GM18502 (cell line): ENCODE results near the gene UBASH3B.
A peak's percentile ranks its signal among the peaks of the same experiment; 100 is the strongest.

Source experiments
- ATAC-seq: cut with Tn5 transposase; IDR thresholded peaks from one replicate; pipeline ENCODE4 v1.9.1; 2021; ENCODE audit warnings: mild to moderate bottlenecking; ENCODE audit not compliant: unreplicated experiment, poor library complexity

The UBASH3B gene

DNA sequence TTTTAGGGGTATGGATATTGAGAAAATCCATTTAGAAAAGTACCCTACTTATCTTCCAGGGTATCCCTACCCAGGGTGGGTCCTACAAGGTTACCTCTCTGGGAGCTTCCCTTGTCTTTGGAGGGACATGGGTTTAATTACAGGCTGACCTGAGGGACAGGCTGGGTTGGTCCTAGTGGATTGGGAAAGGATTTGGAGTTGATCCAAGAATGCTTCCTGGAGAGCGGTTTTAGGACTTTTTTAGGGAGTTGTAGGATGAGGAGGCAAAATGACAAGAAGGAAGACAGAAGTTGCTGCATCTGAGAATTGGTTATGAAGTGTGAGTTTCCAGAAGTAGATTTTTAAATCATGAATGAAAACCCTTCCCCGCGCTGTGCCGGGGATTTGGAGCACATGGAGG is 121.0 kb downstream of the UBASH3B start:
- no peak for ATAC-seq

DNA sequence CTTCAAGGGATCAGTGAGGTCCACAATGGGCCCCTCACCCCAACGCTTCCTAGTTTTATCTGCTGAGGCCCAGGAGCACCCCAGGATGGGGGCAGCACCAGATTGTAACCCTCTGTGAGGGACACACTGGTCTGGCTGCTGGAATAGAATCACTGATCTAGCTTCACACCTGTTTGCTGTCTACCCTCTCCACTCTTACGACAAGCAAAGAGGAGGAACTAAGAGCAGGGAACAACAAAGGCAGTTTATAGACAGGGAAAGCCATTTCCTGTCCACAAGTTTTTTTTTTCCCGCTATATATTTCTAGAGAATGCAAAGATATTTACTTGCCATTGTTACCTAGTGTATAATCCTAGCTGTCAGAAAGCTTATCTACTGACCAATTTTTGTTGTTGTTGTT is 121.8 kb downstream of the UBASH3B start:
- ATAC-seq = no peak

DNA sequence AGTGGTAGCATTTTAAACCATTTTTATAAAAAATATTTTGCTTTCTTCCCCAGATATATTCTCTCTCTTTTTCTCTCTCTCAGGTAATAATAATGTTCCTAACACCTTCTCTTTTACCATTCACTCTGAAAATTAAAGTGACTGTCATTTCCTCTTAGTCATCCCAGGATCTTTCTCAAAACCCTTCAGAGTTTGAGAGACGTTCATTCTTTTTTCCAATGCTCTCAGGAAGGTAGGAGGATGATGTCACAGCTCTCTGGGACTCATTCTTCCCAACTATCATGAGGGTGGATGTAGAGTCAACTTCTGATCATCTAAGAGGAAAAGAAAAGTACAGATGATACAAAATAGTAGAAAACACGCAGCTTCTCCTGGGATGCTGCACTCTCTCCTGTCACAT is 122.6 kb downstream of the UBASH3B start:
- ATAC-seq = no peak

DNA sequence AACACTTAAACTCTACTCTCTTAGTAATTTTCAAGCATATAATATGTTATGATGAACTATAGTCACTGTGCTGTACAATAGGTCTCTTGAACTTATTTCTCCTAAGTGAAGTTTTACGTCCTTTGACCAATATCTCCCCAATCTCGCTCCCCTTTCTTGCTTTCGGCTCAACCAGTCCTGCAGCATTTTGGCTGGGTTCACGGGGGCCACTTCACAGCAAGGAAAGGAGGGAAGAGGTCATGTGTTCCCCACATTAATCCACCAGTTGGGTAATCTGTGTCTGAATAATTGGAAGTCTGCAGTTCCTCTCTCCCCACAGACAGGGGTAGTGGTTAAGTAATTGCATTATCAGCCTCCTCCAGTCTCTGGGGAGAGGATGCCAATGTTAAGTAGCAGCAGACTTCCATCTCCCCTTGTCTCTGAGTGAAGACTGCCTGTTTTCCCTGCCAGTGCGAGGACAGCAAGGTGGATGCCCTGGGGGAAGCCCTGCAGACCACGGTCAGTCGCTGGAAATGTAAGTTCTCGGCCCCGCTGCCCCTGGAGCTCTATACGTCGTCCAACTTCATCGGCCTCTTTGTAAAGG is 123.6 kb downstream of the UBASH3B start:
- ATAC-seq = no peak

DNA sequence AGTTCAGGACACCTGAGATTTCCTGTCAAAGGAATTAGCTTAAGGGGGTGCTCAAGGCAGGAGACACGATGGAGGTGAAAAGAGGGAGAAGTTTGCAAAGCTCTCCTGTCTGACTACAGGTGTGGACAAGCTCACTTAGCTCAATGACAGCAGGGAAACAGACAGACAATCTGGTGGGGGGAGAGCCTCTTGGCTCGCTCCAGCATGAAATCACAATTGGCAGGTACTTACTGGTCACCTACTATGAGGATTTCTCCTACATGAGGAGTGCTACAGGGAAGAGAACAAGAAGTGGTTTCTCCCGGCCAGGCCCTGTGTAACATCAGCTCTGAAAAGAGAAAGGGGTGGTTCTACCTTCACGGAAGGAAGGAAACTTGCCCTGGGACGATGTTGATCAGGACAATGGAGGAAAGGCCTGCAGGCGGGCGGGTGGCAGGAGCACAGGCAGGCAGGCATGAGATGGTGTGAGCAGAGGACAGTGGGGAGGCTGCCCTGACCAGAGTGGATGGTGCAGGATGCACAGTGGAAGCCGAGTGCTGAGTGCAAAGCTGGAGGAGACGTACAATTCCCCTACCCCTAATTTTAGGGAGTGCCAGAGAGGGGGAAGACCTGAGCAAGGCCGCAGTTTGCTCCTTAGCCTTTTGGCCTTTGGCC is 124.9 kb downstream of the UBASH3B start:
- no peak for ATAC-seq

DNA sequence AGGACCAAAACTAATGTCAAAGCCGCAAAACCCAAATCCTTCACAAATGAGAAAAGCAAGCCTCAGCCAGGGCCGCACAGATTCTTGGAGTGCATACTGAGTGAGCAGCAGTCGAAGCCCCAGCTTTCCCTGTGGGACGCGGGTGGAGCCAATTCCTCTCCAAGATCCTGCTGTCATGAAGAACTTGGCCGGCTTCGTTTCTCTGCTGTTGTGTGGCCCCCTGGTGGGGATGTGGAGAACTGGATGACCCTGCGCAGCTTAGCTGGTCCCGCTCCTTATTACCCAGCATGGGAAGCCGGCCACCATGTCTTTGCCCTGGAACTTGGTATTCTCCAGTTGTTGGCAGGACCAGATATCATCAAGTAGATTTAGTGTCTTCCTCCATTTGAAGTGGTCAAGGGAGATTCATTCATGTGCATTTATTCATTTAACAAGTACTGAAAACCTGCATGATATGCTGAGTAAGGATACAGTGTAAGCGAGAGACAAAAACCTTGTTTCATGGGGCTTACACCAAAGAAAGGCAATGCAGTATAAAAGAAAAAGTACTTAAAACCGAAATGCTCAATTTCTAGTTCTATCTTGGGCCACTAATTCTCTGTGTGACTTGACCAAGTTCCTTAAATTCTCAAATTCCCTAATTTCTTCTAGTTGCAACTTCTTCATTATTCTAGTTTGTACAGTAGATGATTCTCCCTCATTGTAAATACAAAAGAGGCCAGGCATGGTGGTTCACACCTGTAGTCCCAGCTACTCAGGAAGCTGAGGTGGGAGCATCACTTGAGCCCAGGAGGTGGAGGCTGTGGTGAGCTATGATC is 126.1 kb downstream of the UBASH3B start:
- ATAC-seq = peak; percentile 69

DNA sequence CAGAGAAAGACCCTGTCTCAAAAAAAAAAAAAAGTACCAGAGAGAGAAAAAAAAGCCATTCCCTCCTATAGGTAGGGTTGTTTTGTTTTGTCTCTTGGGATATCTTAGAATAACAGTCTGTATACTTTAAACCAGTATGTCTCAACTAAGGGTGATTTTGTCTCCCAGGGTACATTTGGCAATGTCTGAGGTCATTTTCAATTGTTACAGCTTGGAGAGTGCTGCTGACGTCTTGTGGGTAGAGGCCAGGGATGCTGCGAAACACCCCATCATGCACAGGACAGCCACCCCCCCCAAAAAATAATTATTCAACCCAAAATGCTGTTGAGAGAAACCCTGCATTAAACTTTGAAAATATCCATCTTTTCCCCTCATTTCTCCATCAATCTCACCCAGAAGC is 126.7 kb downstream of the UBASH3B start:
- no peak for ATAC-seq

DNA sequence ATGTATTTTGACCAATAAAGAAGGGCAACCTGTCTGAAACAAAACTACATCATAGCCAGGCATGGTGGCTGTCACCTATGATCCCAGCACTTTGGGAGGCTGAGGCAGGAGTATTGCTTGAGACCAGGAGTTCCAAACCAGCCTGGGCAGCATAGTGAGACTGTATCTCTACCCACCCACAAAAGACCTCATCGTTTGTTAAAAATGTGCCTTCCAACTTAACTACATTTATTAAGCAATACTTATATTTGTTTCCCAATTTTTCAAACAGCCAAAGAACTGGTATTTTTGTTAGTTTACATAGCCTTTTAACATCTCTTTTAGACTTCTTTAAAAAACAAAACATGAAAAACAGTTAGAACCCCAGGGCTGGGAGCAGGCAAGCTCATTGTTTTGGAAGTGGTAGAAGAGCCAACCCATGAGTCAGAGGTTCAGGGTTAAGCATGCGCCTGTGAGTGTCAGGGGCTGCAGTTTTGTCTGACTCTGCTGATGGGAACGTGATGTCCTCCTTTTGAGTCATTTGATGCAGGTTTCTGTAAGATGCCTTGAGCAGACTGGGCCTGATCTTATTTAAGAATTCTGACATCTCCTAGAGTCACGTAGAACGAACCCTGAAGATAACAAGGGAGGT is 128.9 kb downstream of the UBASH3B start:
- no peak for ATAC-seq

DNA sequence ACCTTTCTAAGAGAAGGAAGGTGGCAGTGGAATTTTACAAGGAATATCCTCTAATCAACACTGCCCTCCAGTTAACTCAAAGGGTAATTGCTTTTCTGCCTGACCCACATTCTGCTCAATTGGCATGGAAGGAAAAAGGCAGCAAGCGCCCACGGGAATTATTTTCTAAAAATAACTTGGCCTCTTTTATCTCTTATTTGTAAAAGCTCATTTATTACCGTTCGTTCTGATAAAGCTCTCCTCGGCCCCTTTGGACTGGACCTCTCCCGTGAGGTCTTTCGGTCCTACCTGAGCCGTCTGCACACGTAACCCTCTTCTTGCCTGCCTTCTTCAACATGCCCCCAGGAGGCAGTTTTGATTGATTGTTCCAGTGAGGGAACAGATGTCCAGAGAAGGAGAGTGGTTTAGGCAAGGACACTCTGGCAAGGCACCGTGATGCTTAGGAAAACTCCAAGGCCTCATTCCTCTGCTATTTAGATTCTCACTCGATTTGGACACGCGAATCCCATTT is 129.6 kb downstream of the UBASH3B start:
- ATAC-seq = no peak

DNA sequence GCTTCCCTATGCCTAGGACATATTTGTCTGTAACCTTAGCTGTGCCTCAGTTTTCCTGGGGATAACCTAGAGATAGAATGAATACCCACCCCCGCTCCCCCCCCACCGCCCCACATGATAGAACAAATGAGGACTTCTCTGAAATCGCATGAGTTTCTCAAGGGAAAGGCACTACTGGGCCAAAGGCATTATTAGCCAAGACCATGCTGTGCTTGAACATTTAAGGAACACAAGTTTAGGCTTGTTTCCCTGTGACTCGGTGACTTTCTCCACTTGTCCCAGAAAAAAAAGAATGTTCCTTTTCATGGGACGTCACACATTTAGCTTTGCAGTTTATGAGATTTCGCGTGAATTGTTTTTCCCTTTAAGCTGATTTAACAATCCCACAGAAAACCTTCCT is 131.4 kb downstream of the UBASH3B start:
- ATAC-seq = no peak

DNA sequence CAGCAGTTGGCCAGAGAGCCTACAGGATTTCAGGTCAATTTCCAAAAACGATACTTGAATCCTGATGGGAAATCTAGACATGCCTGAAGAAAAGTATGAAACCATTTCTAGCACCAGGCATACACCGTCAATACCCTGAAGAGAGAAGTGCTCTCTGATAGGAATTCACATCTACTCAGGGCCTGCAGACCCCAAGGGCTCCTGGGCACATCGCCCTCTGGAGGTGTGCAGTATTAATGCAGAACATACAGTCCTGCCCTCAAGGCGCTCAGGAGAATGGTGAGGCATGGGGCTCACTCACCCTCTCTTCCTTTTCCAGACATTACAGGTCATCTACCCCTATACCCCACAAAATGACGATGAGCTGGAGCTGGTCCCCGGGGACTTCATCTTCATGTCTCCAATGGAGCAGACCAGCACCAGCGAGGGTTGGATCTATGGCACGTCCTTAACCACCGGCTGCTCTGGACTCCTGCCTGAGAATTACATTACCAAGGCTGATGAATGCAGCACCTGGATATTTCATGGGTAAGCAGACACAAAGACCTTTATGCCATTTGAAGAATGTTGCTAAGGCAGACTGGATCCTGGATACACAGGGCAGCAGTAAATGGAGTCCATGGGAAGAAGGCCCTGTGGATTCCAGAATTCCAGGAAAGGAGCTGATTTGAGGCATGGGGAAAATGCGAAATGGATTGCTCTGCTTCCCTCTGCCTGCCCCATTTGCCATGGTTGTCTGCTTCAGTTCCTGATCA is 133.4 kb downstream of the UBASH3B start:
- ATAC-seq = no peak

DNA sequence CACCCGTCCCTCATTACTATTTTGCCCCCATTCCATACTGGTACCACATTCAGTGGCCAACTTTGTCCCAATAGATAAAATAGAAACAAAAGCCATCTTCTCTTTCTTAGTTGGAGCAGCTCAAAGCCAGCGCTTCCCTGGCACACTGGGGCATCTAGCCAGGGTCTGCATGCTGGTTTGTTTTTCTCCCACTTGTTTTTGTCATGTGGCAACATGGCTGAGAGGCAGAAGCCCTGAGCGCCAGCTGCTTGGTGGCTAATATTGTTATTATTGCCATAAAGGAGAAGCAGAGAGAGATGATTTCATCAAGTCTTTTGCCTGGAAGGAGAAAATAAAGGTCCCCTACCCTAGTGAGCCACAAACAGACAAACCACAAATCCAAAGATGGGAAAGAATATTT is 134.4 kb downstream of the UBASH3B start:
- ATAC-seq = no peak

DNA sequence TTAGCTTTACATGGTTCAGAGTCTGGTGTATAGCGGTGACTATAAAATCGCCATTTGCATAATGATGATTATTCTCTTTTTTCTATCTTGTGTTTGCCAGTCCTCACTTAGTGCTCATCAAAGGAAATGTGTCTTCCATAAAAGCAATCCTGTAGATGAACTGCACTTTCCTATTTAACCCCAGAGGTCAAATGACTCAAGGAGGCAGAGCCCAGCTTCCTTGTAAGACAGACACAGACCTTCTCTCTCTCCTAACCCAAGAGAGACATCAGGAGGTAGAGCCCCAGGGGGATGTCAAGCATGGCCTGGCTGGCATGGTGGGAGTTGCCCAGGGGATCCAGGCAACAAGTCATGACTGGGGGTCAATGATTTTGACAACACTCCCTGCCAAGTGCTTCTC is 135.9 kb downstream of the UBASH3B start:
- ATAC-seq = no peak

DNA sequence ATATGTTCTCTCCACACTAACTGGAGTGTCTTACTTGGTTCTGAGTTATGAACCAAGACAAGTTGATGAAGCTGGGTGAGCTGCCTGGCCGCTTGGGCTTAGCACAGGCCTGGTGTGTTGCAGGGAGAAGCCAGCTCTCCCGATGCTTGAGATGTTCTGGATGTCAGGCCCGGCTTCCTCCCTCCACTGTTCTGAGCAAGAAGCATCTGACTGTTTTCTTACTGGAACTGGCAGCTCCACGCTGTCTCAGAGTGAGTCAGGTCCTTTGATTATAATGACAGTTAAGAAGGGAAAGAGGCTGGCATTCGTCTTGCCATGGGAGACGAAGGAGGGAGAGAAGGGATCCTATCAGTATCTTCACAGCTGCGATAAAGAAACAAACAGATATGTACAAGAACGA is 136.3 kb downstream of the UBASH3B start:
- ATAC-seq = no peak

DNA sequence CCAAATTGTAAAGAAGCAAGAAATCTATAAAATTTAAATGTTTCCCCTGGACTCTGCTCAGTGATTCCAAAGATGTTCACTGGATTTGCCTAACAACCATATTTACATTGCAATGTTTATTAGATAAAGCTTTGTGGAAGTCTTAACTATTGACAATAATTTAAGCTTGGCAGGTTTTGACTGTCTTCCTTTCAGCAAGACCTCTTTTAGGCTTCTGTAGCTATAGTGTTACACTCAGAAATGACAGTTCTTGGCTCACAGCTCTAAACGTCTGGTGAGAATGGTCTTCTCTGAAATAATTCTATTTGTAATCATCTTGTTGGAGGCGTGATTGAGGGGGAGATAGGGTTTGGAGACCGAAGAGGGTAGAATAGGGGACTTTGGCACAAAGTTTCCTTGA is 138.0 kb downstream of the UBASH3B start:
- ATAC-seq = no peak

DNA sequence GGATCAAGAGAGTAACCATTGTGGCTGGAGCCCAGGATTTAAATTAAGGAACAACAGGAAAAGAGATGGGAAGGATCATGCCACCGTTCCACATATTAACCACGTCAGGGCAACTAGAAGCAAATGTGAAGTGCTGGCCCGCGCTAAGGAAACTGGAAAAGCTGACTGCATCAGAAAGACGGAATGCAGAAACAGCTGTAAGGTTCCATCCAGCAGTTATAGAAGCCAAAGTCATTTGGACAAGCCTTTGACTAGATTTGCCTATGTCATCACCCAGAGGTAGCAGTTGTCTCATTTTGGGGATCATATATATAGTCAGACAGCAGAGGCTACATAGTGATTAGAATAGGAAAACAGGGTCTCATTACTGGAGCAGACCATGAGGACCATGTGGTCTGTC is 139.8 kb downstream of the UBASH3B start:
- ATAC-seq = no peak

DNA sequence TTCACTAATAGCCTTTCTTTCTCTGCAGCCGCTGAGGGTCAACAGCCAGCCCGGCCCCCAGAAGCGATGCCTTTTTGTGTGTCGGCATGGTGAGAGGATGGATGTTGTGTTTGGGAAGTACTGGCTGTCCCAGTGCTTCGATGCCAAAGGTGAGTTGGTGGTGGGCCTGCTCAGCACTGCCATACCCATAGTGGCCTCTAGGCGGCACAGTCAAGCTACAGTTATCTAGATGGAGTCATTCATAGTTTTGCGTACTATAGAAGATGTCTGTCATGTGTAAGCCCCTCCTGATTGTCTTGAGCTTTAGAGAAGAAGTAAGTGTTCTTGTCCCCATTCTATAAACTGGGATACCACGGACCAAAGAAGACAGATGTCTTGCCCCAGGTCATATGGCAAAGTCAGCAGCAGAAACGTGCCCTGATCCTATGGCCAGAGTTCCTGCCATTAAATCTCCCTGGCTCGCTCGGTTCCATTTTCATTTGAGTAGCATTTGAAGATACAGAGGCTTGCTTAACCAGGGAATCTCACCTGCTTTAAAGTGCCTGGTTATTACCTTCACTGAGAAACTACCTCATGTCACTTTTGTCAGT is 140.7 kb downstream of the UBASH3B start:
- peak; percentile 78 for ATAC-seq

DNA sequence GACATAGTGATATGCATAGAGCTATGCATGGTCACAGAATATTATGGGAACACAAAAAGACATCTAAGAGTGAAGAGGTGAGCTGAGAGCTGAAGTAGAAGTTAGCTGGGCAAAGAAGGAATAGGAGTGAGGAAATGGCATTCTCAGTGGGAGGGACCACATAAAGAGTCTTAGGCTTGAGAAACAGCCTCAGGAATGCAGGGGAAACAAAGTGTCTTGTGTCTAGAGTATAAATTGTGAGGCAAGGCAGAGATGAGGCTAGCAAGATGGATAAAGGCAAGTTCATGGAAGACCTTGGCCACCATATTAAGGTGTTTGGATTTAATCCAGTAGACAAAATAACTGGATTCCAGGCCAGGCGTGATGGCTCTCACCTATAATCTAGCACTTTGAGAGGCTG is 142.1 kb downstream of the UBASH3B start:
- ATAC-seq = no peak

DNA sequence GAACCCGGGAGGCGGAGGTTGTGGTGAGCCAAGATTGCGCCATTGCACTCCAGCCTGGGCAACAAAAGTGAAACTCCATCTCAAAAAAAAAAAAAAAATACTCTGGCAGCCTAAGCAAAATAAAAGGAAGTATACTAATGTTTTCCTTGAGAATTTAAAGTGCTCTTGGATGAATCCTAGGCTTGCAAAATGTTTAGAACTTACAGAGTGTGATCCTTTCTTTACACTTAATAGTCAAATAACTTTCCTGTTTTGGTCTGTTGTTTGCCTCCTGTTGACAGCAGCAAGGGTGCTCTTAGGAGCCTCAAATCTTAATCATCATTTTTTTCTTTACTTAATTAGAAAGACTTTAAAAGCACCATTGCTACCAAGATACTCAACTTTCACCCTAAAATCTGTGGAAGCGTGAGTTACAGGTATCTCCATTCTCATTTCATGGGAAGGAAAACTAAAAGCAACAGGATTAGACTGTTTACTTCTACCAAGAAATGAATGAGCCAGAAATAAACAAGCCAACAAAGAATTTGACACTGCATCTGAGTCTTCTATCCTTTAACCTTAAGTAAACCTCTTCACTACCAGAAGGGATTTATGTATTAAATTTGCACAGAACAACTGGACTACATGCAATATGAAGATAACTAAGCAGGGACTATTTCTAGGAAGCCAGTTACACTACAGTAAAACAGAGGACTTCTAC is 144.0 kb downstream of the UBASH3B start:
- ATAC-seq = no peak
